IMR-90 (cell line): Measurements from ENCODE around the gene EFCAB8. TPM values are rescaled to one million over a fixed set of nuclear protein-coding genes. Genes with fewer than 3 reads are reported as not detected.

ENCODE experiments used
- ATAC-seq: fragments of 200-7000 bp; cut with Tn5 transposase; 2 replicates; pipeline ENCODE4 v1.9.1; 2020; ENCODE audit warnings: low read depth, mild to moderate bottlenecking, moderate library complexity
- BruUV-seq: library from RNA; stranded (reverse); fragments of 400-500 nt; replicated peaks from 2 replicates; lab custom pipeline; 2021; lab: Mats Ljungman, UMichigan
- CTCF ChIA-PET: fragments of 300-600 bp; formaldehyde crosslinking; extraction: SDS; loops from one replicate; lab custom pipeline; 2021; ENCODE audit warnings: antibody characterized with exemption; lab: Yijun Ruan, JAX
- POLR2A ChIA-PET: fragments of 300-600 bp; sonication (Branson Sonifier 250); formaldehyde crosslinking; loops from one replicate; lab custom pipeline; 2022; ENCODE audit warnings: antibody characterized with exemption; ENCODE audit not compliant: unreplicated experiment; lab: Charles Lee
- DNase-seq: peaks from one replicate; pipeline ENCODE4 v3.0.0; 2013
- H2AFZ ChIP-seq: replicated peaks from 2 replicates; pipeline ENCODE3; 2013; ENCODE audit warnings: low read length, mild to moderate bottlenecking; ENCODE audit not compliant: poor library complexity
- H2AK5ac ChIP-seq: 2 replicates; pipeline ENCODE4 v1.6.1; 2013; ENCODE audit warnings: low read depth, low read length, inconsistent platforms
- H2AK9ac ChIP-seq: replicated peaks from 2 replicates; pipeline ENCODE3; 2013; ENCODE audit warnings: mild to moderate bottlenecking, low read depth, low read length, moderate library complexity; ENCODE audit not compliant: poor library complexity
- H2BK120ac ChIP-seq: 2 replicates; pipeline ENCODE4 v1.6.1; 2013; ENCODE audit warnings: low read depth, low read length, inconsistent platforms
- H2BK15ac ChIP-seq: 3 replicates; pipeline ENCODE4 v1.6.1; 2013; ENCODE audit warnings: low read depth, low read length, inconsistent platforms
- H2BK20ac ChIP-seq: 2 replicates; pipeline ENCODE4 v1.6.1; 2013; ENCODE audit warnings: low read depth, mild to moderate bottlenecking, inconsistent platforms, low read length, moderate library complexity
- H2BK5ac ChIP-seq: 2 replicates; pipeline ENCODE4 v1.6.1; 2013; ENCODE audit warnings: mild to moderate bottlenecking, low read depth, low read length, inconsistent platforms; ENCODE audit not compliant: poor library complexity, severe bottlenecking
- H3K14ac ChIP-seq: replicated peaks from 2 replicates; pipeline ENCODE4 v1.6.1; 2013; ENCODE audit warnings: low read depth, low read length, inconsistent platforms
- H3K18ac ChIP-seq: 2 replicates; pipeline ENCODE4 v1.6.1; 2013; ENCODE audit warnings: low read depth, low read length, control low read depth
- H3K23ac ChIP-seq: 2 replicates; pipeline ENCODE4 v1.6.1; 2013; ENCODE audit warnings: low read depth, low read length, inconsistent platforms
- H3K27ac ChIP-seq: 2 replicates; pipeline ENCODE4 v1.5.1; 2013; ENCODE audit warnings: mild to moderate bottlenecking, control low read depth, low read length; ENCODE audit not compliant: insufficient read depth
- H3K27me3 ChIP-seq: 2 replicates; pipeline ENCODE4 v1.6.1; 2013; ENCODE audit warnings: low read length; ENCODE audit not compliant: control insufficient read depth, insufficient read depth
- H3K36me3 ChIP-seq: 2 replicates; pipeline ENCODE4 v1.6.1; 2013; ENCODE audit warnings: low read length, mixed read lengths; ENCODE audit not compliant: control insufficient read depth, insufficient read depth
- H3K4ac ChIP-seq: 2 replicates; pipeline ENCODE4 v1.6.1; 2013; ENCODE audit warnings: low read depth, low read length, inconsistent platforms
- H3K4me1 ChIP-seq: 2 replicates; pipeline ENCODE4 v1.6.1; 2013; ENCODE audit warnings: low read length, mixed read lengths; ENCODE audit not compliant: control insufficient read depth, insufficient read depth
- H3K4me2 ChIP-seq: 2 replicates; pipeline ENCODE4 v1.6.1; 2013; ENCODE audit warnings: low read depth, mild to moderate bottlenecking, control low read depth, low read length, moderate library complexity
- H3K4me3 ChIP-seq: 2 replicates; pipeline ENCODE4 v1.5.1; 2013; ENCODE audit warnings: low read depth, mild to moderate bottlenecking, control low read depth, low read length, moderate library complexity; ENCODE audit not compliant: insufficient read depth
- H3K56ac ChIP-seq: 2 replicates; pipeline ENCODE4 v1.6.1; 2013; ENCODE audit warnings: low read length, inconsistent platforms; ENCODE audit not compliant: insufficient read depth; ENCODE audit errors: extremely low read depth
- H3K79me1 ChIP-seq, 2 experiments: 2 replicates each; pipeline ENCODE4 v1.6.1; 2013; ENCODE audit warnings: low read length in 2 of 2, inconsistent platforms in 1 of 2, low read depth in 1 of 2
- H3K9ac ChIP-seq: 2 replicates; pipeline ENCODE4 v1.6.1; 2013; ENCODE audit warnings: low read depth, low read length, control low read depth
- H3K9me1 ChIP-seq: 2 replicates; pipeline ENCODE4 v1.6.1; 2013; ENCODE audit warnings: low read length, inconsistent platforms; ENCODE audit not compliant: insufficient read depth
- H3K9me3 ChIP-seq: 2 replicates; pipeline ENCODE4 v1.6.1; 2013; ENCODE audit warnings: low read length; ENCODE audit not compliant: control insufficient read depth, insufficient read depth
- H4K20me1 ChIP-seq: 2 replicates; pipeline ENCODE4 v1.6.1; 2013; ENCODE audit warnings: low read length, inconsistent platforms; ENCODE audit not compliant: insufficient read depth
- H4K5ac ChIP-seq: 2 replicates; pipeline ENCODE4 v1.6.1; 2013; ENCODE audit warnings: mild to moderate bottlenecking, low read depth, low read length, control low read depth
- H4K8ac ChIP-seq, 2 experiments: 2 replicates each; pipeline ENCODE4 v1.6.1; 2013; ENCODE audit warnings: low read depth in 2 of 2, low read length in 2 of 2, control low read depth in 1 of 2, inconsistent platforms in 1 of 2
- H4K91ac ChIP-seq: 2 replicates; pipeline ENCODE4 v1.6.1; 2013; ENCODE audit warnings: low read depth, low read length, inconsistent platforms; ENCODE audit not compliant: insufficient read depth
- MAZ ChIP-seq: IDR thresholded peaks from 2 replicates; pipeline ENCODE4 v1.6.1; 2012; ENCODE audit warnings: low read depth, mild to moderate bottlenecking, low read length, improper control_type of control experiment, moderate library complexity, borderline replicate concordance
- POLR2A ChIP-seq: IDR thresholded peaks from 2 replicates; pipeline ENCODE4 v1.6.1; 2012; ENCODE audit warnings: mild to moderate bottlenecking, low read depth, low read length
- RFX5 ChIP-seq: IDR thresholded peaks from 2 replicates; pipeline ENCODE4 v1.8.0; 2012; ENCODE audit warnings: low read depth, mild to moderate bottlenecking, low read length, moderate library complexity
- SMC3 ChIP-seq: fragments of 150-350 bp; IDR thresholded peaks from 2 replicates; pipeline ENCODE4 v1.6.1; 2016; ENCODE audit warnings: low read depth, mild to moderate bottlenecking, antibody characterized with exemption, low read length, moderate library complexity
- WGBS, 2 experiments: methylation state at CpG; one replicate each; pipeline versions ENCODE4 v1.1.5 to v1.1.7; 2013; ENCODE audit warnings: missing lambda C conversion rate in 2 of 2; ENCODE audit not compliant: insufficient read length in 1 of 2; ENCODE audit errors: extremely low coverage in 2 of 2; 5-methylcytosine and 5-hydroxymethylcytosine counted together
- dilution Hi-C: fragments of 300-500 bp; cut with HindIII; formaldehyde crosslinking; loops from one replicate; pipeline ENCODE4 v1.14.3; 2018; ENCODE audit warnings: low sequenced_read_pairs; ENCODE audit not compliant: unreplicated experiment
- in situ Hi-C: fragments of 300-500 bp; cut with MboI; formaldehyde crosslinking; loops from 3 replicates; pipeline ENCODE4 v1.14.3; 2019; ENCODE audit warnings: low sequenced_read_pairs, inconsistent platforms, mixed read lengths
- intact Hi-C: fragments of 100-400 bp; cut with micrococcal nuclease; formaldehyde crosslinking; loops from 2 replicates; pipeline ENCODE4 v1.10.0; 2022
- polyA plus RNA-seq, 3 experiments: library from polyadenylated mRNA; depleted of rRNA; stranded (reverse); fragments of >200 nt; gene quantifications; 2 replicates each; pipeline ENCODE4 v1.2.3, GENCODE V29; 2012; ENCODE audit warnings: low replicate concordance in 1 of 3
- total RNA-seq: library from RNA; depleted of rRNA; stranded (reverse); fragments of >200 nt; gene quantifications from 2 replicates; pipeline ENCODE4 v1.2.3, GENCODE V29; 2012
- TF ChIP-seq, protein P1 (sequence below): fragments of 150-350 bp; IDR thresholded peaks from 2 replicates; pipeline ENCODE4 v1.6.1; 2017; ENCODE audit warnings: mild to moderate bottlenecking, antibody characterized with exemption, low read length, low read depth

Gene EFCAB8
- total and polyA plus RNA-seq, 2 of the 4 experiments (the other 2 are of a cell fraction), result not detected

DNA sequence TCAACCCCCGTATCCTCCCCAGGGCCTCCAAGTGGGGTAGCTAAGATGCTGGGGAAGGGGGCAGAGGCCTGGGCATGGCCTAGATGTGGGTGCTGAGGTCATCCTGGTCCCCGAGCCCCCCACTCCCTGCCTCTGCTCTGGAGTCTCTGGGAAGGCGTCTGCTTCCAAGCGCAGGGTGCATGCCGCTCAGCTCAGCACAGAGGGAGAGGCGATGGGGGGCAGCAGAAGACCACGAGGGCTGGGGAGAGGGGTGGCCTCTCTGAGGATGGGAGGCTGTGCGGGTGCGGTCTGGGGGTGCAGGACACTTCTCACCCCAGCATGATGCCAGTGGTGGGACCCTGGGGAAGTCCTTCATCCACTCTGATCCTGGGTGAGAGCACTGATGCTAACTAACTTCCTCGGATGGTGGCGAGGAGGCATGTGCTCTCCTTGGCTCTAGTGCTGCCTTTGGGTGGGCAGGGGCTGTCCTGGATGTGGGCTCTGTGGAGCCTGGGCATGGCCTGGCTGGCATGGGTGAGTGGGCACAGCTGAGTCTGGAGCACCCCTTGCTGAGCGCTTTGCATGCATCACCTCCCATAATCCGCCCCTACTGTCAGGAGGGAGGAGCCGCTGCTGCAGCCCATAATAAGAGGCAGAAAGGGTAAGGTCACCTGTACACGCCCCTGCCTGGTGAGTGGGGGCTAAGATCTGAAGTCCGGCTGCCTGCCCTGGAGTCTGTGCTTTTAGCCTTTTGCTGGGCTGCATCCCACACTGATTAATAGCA, 34.7 kb downstream of the EFCAB8 start:
- Histone ChIP-seq H4K8ac (no peak overlapping the region), H3K4ac (no peak overlapping the region), H3K18ac (no peak overlapping the region), H3K56ac (no peak overlapping the region), H3K27me3 (peaks cover 3% of the 10 kb centered on the region; the same call in 1 of the 2 replicates), H4K91ac (no peak overlapping the region), H3K9me1 (no peaks in the 10 kb centered on the region; the same call in 1 of the 2 replicates), H4K5ac (no peak overlapping the region), H3K9ac (no peak overlapping the region), H3K4me1 (no peaks in the 10 kb centered on the region), H3K14ac (no peak overlapping the region), H2BK5ac (no peak overlapping the region), H3K9me3 (no peaks in the 10 kb centered on the region), H2BK120ac (no peak overlapping the region), H2BK15ac (no peak overlapping the region), H3K36me3 (no peaks in the 10 kb centered on the region), H3K23ac (no peak overlapping the region), H2AK9ac (no peak overlapping the region), H3K27ac (no peak overlapping the region), H2AFZ (no peak overlapping the region), H4K20me1 (no peaks in the 10 kb centered on the region), H2BK20ac (no peak overlapping the region), H3K4me2 (no peak overlapping the region), H2AK5ac (no peak overlapping the region), H3K4me3 (no peak overlapping the region), H3K79me1 (no peaks in the 10 kb centered on the region)
- 80% methylated on average over 1 of the region's 16 CpGs; no CpG with 5 or more reads in 1 of the 2 experiments for WGBS, 2 experiments
- TF ChIP-seq, protein P1, sequence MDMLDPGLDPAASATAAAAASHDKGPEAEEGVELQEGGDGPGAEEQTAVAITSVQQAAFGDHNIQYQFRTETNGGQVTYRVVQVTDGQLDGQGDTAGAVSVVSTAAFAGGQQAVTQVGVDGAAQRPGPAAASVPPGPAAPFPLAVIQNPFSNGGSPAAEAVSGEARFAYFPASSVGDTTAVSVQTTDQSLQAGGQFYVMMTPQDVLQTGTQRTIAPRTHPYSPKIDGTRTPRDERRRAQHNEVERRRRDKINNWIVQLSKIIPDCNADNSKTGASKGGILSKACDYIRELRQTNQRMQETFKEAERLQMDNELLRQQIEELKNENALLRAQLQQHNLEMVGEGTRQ, result no peak
- no peak for TF ChIP-seq MAZ
- TF ChIP-seq SMC3, result no peak
- TF ChIP-seq RFX5, result no peak
- TF ChIP-seq POLR2A, result no peak
- ChIA-PET POLR2A (no interaction called here), CTCF (no interaction called here)
- intact Hi-C loops (loop anchor here (1.0 kb wide), 1 partner anchor 103 kb away; no protein-coding TSS in a partner anchor), dilution Hi-C loops (no loop called here), in situ Hi-C loops (no loop called here)
- DNase-seq, result no peak
- no TSS peak for BruUV-seq
- ATAC-seq, result no peak
